SK-N-MC (cell line): ENCODE data around the gene IL1RAPL1.

Source experiments
- DNase-seq: peaks from one replicate; pipeline ENCODE4 v3.0.0-alpha.2; 2011; ENCODE audit warnings: low read depth, low spot score
- H3K27ac ChIP-seq: fragments of 200-600 bp; sonication (generic); 2 replicates; pipeline ENCODE4 v1.5.1; 2016; ENCODE audit warnings: mixed run types
- H3K36me3 ChIP-seq: fragments of 200-600 bp; sonication (generic); 2 replicates; pipeline ENCODE4 v1.6.1; 2017; ENCODE audit warnings: antibody characterized with exemption, low read length, mixed read lengths; ENCODE audit not compliant: insufficient read depth
- H3K4me3 ChIP-seq: fragments of 200-600 bp; sonication (generic); 2 replicates; pipeline ENCODE4 v1.5.1; 2016
- H3K9ac ChIP-seq: fragments of 200-600 bp; sonication (generic); 2 replicates; pipeline ENCODE4 v1.8.0; 2017; ENCODE audit warnings: mixed run types, mixed read lengths; ENCODE audit not compliant: insufficient read length
- H3K9me3 ChIP-seq: fragments of 200-600 bp; sonication (generic); 2 replicates; pipeline ENCODE4 v1.6.1; 2017; ENCODE audit warnings: low read depth, mild to moderate bottlenecking, antibody characterized with exemption, low read length, moderate library complexity, mixed read lengths
- EZH2 ChIP-seq: fragments of 200-600 bp; sonication (generic); IDR thresholded peaks from one replicate; pipeline ENCODE4 v1.6.1; 2017; ENCODE audit warnings: antibody characterized with exemption
- FOXP2 ChIP-seq: optimal IDR thresholded peaks from 2 replicates; pipeline ENCODE3; 2011; ENCODE audit warnings: mild to moderate bottlenecking, moderate library complexity; ENCODE audit not compliant: insufficient read depth; ENCODE audit errors: extremely low read length, control extremely low read depth
- POLR2AphosphoS5 ChIP-seq: IDR thresholded peaks from 2 replicates; pipeline ENCODE4 v1.6.1; 2012; ENCODE audit warnings: mild to moderate bottlenecking, low read depth, low read length, borderline replicate concordance

Gene IL1RAPL1

GRCh38 chrX:29453333-29453732, 866.1 kb downstream of the IL1RAPL1 start:
- TF ChIP-seq EZH2 = no peak
- TF ChIP-seq POLR2AphosphoS5 = no peak
- TF ChIP-seq FOXP2 = no peak
- Histone ChIP-seq H3K36me3 (no peaks in the 10 kb centered on the region), H3K4me3 (no peak overlapping the region), H3K27ac (no peak overlapping the region), H3K9me3 (no peaks in the 10 kb centered on the region), H3K9ac (no peak overlapping the region)
- no peak for DNase-seq

- DNase-seq = no peak
- H3K36me3 ChIP-seq = no peaks in the 10 kb centered on the region
- TF ChIP-seq POLR2AphosphoS5 (no peak), EZH2 (no peak), FOXP2 (no peak)
- no peak overlapping the region for H3K9ac ChIP-seq
- H3K4me3 ChIP-seq = no peak overlapping the region
- no peaks in the 10 kb centered on the region for H3K9me3 ChIP-seq
- H3K27ac ChIP-seq = no peak overlapping the region
Measured at GRCh38 chrX:29455702-29456101, 868.5 kb downstream of the IL1RAPL1 start.

- no peak for DNase-seq
- TF ChIP-seq EZH2 (no peak), POLR2AphosphoS5 (no peak), FOXP2 (no peak)
- Histone ChIP-seq H3K9ac (no peak overlapping the region), H3K9me3 (no peaks in the 10 kb centered on the region), H3K36me3 (no peaks in the 10 kb centered on the region), H3K4me3 (no peak overlapping the region), H3K27ac (no peak overlapping the region)
Measured at GRCh38 chrX:29461039-29461438, 873.8 kb downstream of the IL1RAPL1 start.

- Histone ChIP-seq H3K9ac (no peak overlapping the region), H3K4me3 (no peak overlapping the region), H3K27ac (no peak overlapping the region), H3K36me3 (no peaks in the 10 kb centered on the region), H3K9me3 (no peaks in the 10 kb centered on the region)
- TF ChIP-seq FOXP2 = no peak
- no peak for TF ChIP-seq POLR2AphosphoS5
- no peak for TF ChIP-seq EZH2
- DNase-seq = no peak
Measured at GRCh38 chrX:29466456-29466855, 879.2 kb downstream of the IL1RAPL1 start.

GRCh38 chrX:29468911-29469494, 881.8 kb downstream of the IL1RAPL1 start:
- no peak for TF ChIP-seq FOXP2
- Histone ChIP-seq H3K4me3 (no peak overlapping the region), H3K9ac (no peak overlapping the region), H3K27ac (no peak overlapping the region), H3K36me3 (no peaks in the 10 kb centered on the region), H3K9me3 (no peaks in the 10 kb centered on the region)
- no peak for DNase-seq

- H3K27ac ChIP-seq = no peak overlapping the region
- TF ChIP-seq FOXP2 = no peak
- H3K9me3 ChIP-seq = no peaks in the 10 kb centered on the region
- H3K9ac ChIP-seq = no peak overlapping the region
- H3K4me3 ChIP-seq = no peak overlapping the region
- H3K36me3 ChIP-seq = no peaks in the 10 kb centered on the region
- no peak for DNase-seq
Measured at GRCh38 chrX:29470030-29470429, 882.8 kb downstream of the IL1RAPL1 start.

GRCh38 chrX:29471829-29472228, 884.6 kb downstream of the IL1RAPL1 start:
- Histone ChIP-seq H3K9ac (no peak overlapping the region), H3K36me3 (no peaks in the 10 kb centered on the region), H3K4me3 (no peak overlapping the region), H3K27ac (no peak overlapping the region), H3K9me3 (no peaks in the 10 kb centered on the region)
- no peak for TF ChIP-seq POLR2AphosphoS5
- no peak for TF ChIP-seq FOXP2
- TF ChIP-seq EZH2 = no peak
- no peak for DNase-seq

- Histone ChIP-seq H3K4me3 (no peak overlapping the region), H3K9me3 (no peaks in the 10 kb centered on the region), H3K9ac (no peak overlapping the region), H3K36me3 (no peaks in the 10 kb centered on the region), H3K27ac (no peak overlapping the region)
- no peak for DNase-seq
- TF ChIP-seq POLR2AphosphoS5 (no peak), EZH2 (no peak), FOXP2 (no peak)
Measured at GRCh38 chrX:29477878-29478277, 890.6 kb downstream of the IL1RAPL1 start.

GRCh38 chrX:29478336-29479069, 891.3 kb downstream of the IL1RAPL1 start:
- no peak overlapping the region for H3K27ac ChIP-seq
- H3K4me3 ChIP-seq = no peak overlapping the region
- no peak overlapping the region for H3K9ac ChIP-seq
- H3K36me3 ChIP-seq = no peaks in the 10 kb centered on the region
- no peaks in the 10 kb centered on the region for H3K9me3 ChIP-seq
- no peak for DNase-seq
- no peak for TF ChIP-seq EZH2
- no peak for TF ChIP-seq FOXP2
- no peak for TF ChIP-seq POLR2AphosphoS5
